Naive B cell (primary cell): Measurements from ENCODE around the gene IFNA10. TPM values are rescaled to one million over a fixed set of nuclear protein-coding genes. Genes with fewer than 3 reads are reported as not detected.
A peak's percentile ranks its signal among the peaks of the same experiment; 100 is the strongest.
"Not testable (repeated sequence)": the region's sequence is repeated elsewhere in the genome, so short reads cannot be mapped to it uniquely, and the experiment has no call there.

Experiments
- ATAC-seq, 2 donors: fragments of 150-1000 bp; cut with Tn5 transposase; 2 replicates each; pipeline ENCODE4 v1.10.0; 2021; ENCODE audit warnings: low read depth in 2 of 2, mild to moderate bottlenecking in 2 of 2, moderate library complexity in 2 of 2
- DNase-seq: peaks from one replicate; pipeline ENCODE4 v3.0.0; 2022
- H3K27ac Mint-ChIP-seq, 6 donors: one replicate each; pipeline ENCODE4 v1.8.0; 2020 to 2022; ENCODE audit warnings: mild to moderate bottlenecking in 6 of 6, mixed read lengths in 6 of 6, moderate library complexity in 5 of 6, inconsistent platforms in 2 of 6
- H3K27me3 Mint-ChIP-seq, 3 donors: one replicate each; pipeline ENCODE4 v1.8.0; 2021 to 2022; ENCODE audit warnings: mixed read lengths in 3 of 3, mild to moderate bottlenecking in 1 of 3
- H3K36me3 Mint-ChIP-seq, 2 donors: one replicate each; pipeline ENCODE4 v1.8.0; 2020 to 2022; ENCODE audit warnings: mixed read lengths in 2 of 2, inconsistent platforms in 1 of 2, mild to moderate bottlenecking in 1 of 2
- H3K4me1 Mint-ChIP-seq, 3 donors: one replicate each; pipeline ENCODE4 v1.8.0; 2020 to 2022; ENCODE audit warnings: mixed read lengths in 3 of 3, inconsistent platforms in 1 of 3, mild to moderate bottlenecking in 1 of 3, moderate library complexity in 1 of 3
- H3K4me3 Mint-ChIP-seq, 8 donors: one replicate each; pipeline ENCODE4 v1.8.0; 2020 to 2022; ENCODE audit warnings: mild to moderate bottlenecking in 8 of 8, mixed read lengths in 8 of 8, moderate library complexity in 8 of 8, inconsistent platforms in 2 of 8
- H3K9me3 Mint-ChIP-seq, 7 donors: one replicate each; pipeline ENCODE4 v1.8.0; 2020 to 2022; ENCODE audit warnings: mixed read lengths in 7 of 7, mild to moderate bottlenecking in 5 of 7, inconsistent platforms in 2 of 7, moderate library complexity in 1 of 7
- polyA plus RNA-seq, 6 donors: library from polyadenylated mRNA; unstranded; fragments of 300-500 nt; fragmentation: Illumina TruSeq; gene quantifications; one replicate each; pipeline ENCODE4 v1.2.3, GENCODE V29; 2021; ENCODE audit warnings: low read depth in 6 of 6

IFNA10 gene
- polyA plus RNA-seq, 6 donors from 2014 or later = not detected

DNA sequence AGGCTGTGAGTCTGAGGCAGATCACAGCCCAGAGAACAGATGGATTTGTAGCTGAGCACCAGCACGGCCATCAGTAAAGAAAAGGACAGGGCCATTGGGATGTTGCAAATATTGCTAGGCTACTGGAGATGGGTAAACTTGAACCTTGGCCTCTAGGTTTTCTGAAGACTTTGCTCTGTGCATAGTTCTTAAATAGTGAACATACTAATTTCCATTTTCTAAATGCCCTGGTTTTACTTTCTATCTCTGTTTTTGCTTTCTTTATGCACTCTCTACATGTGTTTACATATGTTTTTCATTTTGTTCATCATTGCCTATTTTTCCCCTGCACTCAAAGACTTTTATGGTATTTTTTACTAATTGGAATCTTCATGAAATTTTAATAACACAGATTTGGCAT, 10.3 kb upstream of the IFNA10 start, which contains the start of gene IFNA16:
Gene IFNA16 (minus strand): TSS at position 101 of the 400 bp plus-strand sequence. CDS start 6 bp downstream, at position 95.
- not testable (repeated sequence) for H3K9me3 Mint-ChIP-seq, H3K36me3 Mint-ChIP-seq, ATAC-seq, H3K27ac Mint-ChIP-seq, H3K4me1 Mint-ChIP-seq, DNase-seq, H3K4me3 Mint-ChIP-seq
- H3K27me3 Mint-ChIP-seq = peaks cover 26 to 33% (median 29%) of the 10 kb centered on the region in 3 donors

DNA sequence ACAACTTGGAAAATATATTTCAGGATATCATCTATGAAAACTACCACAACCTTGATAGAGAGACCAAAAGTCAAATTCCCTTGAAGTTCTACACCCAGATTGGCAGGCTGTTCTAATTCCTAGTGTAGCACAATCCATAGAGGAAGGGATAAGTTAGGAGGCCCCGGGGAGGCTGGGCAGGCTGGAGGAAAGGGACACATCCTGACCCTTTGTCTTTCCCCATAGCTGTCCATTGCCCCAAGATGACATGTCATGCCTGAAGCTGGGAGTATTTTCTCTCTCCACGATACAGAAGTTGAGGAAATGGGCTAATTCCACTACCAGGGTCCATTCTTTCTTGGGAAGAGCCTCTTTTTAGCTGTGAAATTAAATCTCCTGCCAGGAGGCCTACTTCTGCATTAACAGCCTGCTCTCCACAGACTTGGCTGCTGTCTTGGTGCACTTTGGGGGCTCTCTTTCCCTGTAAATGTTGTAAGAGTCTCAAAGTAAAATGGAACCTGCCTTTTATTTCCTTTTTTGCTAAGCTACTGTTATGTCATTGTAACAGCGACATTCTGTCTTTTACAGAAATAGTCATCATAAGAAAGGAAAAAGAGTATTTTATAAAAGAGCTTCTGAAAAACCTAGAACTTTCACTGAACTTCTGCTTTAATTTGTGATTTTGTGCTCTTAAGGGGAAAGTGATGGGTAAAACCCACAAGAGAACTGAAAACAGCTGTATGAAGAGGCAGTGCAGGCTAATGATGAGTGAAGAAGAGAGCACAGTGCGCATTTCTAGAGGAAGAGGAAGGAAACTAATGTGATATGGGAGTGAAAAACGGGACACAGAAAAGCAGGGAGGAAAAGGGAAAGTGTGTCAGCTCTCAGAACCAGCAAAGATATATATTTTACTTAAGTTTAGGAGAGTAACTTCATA, 6.7 kb upstream of the IFNA10 start:
- not testable (repeated sequence) for H3K36me3 Mint-ChIP-seq, H3K9me3 Mint-ChIP-seq, DNase-seq, H3K4me1 Mint-ChIP-seq
- Mint-ChIP-seq H3K27ac (peak overlapping the region in 2 of 6 donors; percentile 16 to 36), H3K27me3 (peaks cover 3 to 12% (median 9%) of the 10 kb centered on the region in 3 donors), H3K4me3 (peak overlapping the region in 3 of 8 donors; percentile 12 to 45 (median 30))
- ATAC-seq = peak; percentile 54 to 69

DNA sequence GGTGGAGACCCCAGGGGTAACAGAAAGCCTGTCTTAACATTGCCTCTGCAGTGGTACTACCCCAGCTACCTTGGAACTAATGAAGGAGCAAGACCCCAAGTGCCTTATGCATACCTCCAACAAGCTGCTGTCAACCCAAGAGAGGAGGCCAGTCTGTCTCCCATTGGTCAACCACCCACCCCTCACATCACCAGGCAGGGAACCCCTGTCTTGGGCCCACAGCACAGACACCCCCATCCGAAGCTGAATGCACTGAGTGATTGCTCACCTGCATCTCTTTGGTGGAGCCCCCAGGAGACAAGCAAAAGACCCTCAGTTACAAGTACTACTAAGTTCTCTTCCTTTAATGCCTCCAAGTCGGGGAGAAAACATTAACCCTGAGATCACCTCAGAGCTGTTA, 5.2 kb upstream of the IFNA10 start:
- H3K9me3 Mint-ChIP-seq, ATAC-seq, H3K36me3 Mint-ChIP-seq, H3K27ac Mint-ChIP-seq, DNase-seq, H3K4me1 Mint-ChIP-seq, H3K4me3 Mint-ChIP-seq: not testable (repeated sequence)
- H3K27me3 Mint-ChIP-seq = peaks cover 0 to 12% (median 7%) of the 10 kb centered on the region in 3 donors

DNA sequence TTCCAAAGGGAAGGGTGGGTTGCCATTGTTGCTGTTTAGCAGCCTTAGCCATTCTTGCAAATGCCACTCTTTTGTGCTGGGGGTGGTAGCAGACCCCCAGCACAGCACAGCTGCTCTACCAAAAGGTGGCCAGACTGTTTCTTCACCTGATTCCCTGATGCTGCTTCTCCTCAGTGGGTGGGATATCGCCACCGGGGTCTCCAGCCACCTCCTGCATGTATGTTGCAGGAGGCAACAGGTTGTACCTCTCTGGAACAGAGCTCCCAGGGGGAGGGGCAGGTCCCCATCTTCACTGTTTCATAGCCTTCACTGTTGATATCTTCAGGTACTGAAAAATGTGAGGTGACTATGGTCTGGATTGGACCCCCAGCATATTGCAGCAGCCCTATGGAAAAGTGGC, 3.8 kb upstream of the IFNA10 start:
- not testable (repeated sequence) for H3K4me3 Mint-ChIP-seq, DNase-seq, H3K9me3 Mint-ChIP-seq, ATAC-seq, H3K27ac Mint-ChIP-seq, H3K36me3 Mint-ChIP-seq, H3K4me1 Mint-ChIP-seq, H3K27me3 Mint-ChIP-seq

DNA sequence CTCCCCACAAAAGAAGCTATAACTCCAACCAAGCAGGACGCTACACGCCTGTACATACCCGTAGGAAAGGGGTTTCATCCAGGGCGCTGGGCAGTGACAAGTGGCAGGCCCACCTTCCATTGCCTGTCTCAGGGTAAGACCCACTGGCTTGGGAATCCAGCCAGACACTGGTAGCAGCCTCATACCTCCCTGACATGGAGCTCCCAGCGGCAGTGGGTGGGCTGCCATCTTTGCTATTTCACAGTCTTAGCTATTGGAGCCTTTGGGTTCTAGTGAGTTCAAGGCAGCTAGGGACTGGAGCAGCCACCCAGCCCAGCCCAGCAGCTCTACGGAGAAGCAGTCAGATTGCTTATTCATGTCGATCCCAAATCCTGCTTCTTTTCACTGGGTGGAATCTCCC, 3.4 kb upstream of the IFNA10 start:
- peaks cover 2 to 6% (median 4%) of the 10 kb centered on the region in 3 donors for H3K4me1 Mint-ChIP-seq
- no peak for DNase-seq
- H3K27me3 Mint-ChIP-seq = peaks cover 4 to 7% (median 6%) of the 10 kb centered on the region in 3 donors
- no peaks in the 10 kb centered on the region for H3K9me3 Mint-ChIP-seq
- no peaks in the 10 kb centered on the region for H3K36me3 Mint-ChIP-seq
- H3K27ac Mint-ChIP-seq = no peak overlapping the region
- no peak overlapping the region for H3K4me3 Mint-ChIP-seq
- no peak for ATAC-seq

DNA sequence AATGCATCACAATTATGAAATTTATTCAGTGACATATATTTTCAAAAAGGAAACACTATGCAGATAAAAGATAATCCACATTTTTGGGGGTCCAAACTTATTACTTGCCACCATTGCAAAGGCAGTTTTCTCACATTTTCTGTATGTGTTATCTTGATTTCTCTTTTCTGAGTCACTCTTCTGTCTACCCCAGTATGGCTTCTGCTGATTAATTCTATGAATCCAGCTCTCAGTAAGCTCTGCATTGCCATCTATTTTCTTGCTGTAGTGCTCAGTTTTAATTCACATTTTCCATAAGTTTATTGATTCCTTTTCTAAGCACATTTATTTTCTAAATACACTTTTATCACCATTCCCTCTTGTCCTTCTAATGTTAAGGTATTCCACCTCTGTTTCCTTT, 1.7 kb downstream of the IFNA10 start:
- DNase-seq (no peak), ATAC-seq (no peak)
- no peak overlapping the region for H3K27ac Mint-ChIP-seq
- peaks cover 0 to 6% (median 0%) of the 10 kb centered on the region in 7 donors for H3K9me3 Mint-ChIP-seq
- no peak overlapping the region for H3K4me3 Mint-ChIP-seq
- peaks cover 13 to 25% (median 22%) of the 10 kb centered on the region in 3 donors for H3K27me3 Mint-ChIP-seq
- no peaks in the 10 kb centered on the region for H3K36me3 Mint-ChIP-seq
- no peaks in the 10 kb centered on the region for H3K4me1 Mint-ChIP-seq

DNA sequence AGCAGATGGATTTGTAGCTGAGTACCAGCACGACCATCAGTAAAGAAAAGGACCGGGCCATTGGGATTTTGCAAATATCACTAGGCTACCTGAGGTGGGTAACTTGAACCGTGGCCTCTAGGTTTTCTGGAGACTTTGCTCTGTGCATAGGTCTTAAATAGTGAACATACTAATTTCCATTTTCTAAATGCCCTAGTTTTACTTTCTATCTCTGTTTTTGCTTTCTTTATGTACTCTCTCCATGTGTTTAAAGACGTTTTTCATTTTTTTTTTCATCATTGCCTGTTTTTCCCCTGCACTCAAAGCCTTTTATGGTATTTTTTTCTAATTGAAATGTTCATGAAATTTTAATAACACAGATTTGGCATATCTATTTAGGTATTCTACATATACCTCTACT, 4.8 kb downstream of the IFNA10 start, which contains the start of gene IFNA7:
Gene IFNA7 (minus strand): TSS at position 101 of the 400 bp plus-strand sequence. CDS start 40 bp downstream, at position 61.
- H3K9me3 Mint-ChIP-seq, H3K4me1 Mint-ChIP-seq, DNase-seq, ATAC-seq, H3K4me3 Mint-ChIP-seq, H3K36me3 Mint-ChIP-seq: not testable (repeated sequence)
- Mint-ChIP-seq H3K27ac (peak within 1 kb of the TSS in 1 of 6 donors; percentile 44), H3K27me3 (peaks cover 13 to 29% (median 23%) of the 10 kb centered on the region in 3 donors)

DNA sequence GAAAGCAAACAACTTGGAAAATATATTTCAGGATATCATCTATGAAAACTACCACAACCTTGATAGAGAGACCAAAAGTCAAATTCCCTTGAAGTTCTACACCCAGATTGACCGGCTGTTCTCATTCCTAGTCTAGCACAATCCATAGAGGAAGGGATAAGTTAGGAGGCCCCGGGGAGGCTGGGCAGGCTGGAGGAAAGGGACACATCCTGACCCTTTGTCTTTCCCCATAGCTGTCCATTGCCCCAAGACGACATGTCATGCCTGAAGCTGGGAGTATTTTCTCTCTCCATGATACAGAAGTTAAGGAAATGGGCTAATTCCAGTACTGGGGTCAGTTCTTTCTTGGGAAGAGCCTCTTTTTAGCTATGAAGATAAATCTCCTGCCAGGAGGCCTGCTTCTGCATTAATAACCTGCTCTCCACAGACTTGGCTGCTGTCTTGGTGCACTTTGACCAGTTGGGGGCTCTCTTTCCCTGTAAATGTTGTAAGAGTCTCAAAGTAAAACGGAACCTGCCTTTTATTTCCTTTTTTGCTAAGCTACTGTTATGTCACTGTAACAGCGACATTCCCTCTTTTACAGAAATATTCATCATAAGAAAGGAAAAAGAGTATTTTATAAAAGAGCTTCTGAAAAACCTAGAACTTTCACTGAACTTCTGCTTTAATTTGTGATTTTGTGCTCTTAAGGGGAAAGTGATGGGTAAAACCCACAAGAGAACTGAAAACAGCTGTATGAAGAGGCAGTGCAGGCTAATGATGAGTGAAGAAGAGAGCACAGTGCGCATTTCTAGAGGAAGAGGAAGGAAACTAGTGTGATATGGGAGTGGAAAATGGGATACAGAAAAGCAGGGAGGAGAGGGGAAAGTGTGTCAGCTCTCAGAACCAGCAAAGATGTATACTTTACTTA, 11.8 kb downstream of the IFNA10 start:
- Mint-ChIP-seq H3K27ac (peak overlapping the region in 2 of 6 donors; percentile 21 to 87), H3K4me1 (peaks cover 4 to 10% (median 8%) of the 10 kb centered on the region in 3 donors), H3K4me3 (peak overlapping the region in 7 of 8 donors; percentile 16 to 68 (median 55)), H3K27me3 (peaks cover under 1 to 12% (median 9%) of the 10 kb centered on the region in 3 donors)
- not testable (repeated sequence) for H3K9me3 Mint-ChIP-seq, H3K36me3 Mint-ChIP-seq
- ATAC-seq = peak; percentile 90 to 94
- peak; percentile 33 for DNase-seq

DNA sequence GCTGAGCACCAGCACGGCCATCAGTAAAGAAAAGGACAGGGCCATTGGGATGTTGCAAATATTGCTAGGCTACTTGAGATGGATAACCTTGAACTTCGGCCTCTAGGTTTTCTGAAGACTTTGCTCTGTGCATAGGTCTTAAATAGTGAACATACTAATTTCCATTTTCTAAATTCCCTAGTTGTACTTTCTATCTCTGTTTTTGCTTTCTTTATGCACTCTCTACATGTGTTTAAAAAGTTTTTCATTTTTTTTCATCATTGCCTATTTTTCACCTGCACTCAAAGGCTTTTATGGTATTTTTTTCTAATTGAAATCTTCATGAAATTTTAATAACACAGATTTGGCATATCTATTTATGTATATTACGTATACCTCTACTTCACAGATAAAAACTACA, 19.5 kb downstream of the IFNA10 start, which contains the start of gene IFNA4:
Gene IFNA4 (minus strand): TSS at position 101 of the 400 bp plus-strand sequence. CDS start 56 bp downstream, at position 45.
- DNase-seq, H3K27ac Mint-ChIP-seq, ATAC-seq, H3K36me3 Mint-ChIP-seq, H3K9me3 Mint-ChIP-seq, H3K4me3 Mint-ChIP-seq, H3K27me3 Mint-ChIP-seq: not testable (repeated sequence)
- H3K4me1 Mint-ChIP-seq = peaks cover 6 to 13% (median 8%) of the 10 kb centered on the region in 3 donors

DNA sequence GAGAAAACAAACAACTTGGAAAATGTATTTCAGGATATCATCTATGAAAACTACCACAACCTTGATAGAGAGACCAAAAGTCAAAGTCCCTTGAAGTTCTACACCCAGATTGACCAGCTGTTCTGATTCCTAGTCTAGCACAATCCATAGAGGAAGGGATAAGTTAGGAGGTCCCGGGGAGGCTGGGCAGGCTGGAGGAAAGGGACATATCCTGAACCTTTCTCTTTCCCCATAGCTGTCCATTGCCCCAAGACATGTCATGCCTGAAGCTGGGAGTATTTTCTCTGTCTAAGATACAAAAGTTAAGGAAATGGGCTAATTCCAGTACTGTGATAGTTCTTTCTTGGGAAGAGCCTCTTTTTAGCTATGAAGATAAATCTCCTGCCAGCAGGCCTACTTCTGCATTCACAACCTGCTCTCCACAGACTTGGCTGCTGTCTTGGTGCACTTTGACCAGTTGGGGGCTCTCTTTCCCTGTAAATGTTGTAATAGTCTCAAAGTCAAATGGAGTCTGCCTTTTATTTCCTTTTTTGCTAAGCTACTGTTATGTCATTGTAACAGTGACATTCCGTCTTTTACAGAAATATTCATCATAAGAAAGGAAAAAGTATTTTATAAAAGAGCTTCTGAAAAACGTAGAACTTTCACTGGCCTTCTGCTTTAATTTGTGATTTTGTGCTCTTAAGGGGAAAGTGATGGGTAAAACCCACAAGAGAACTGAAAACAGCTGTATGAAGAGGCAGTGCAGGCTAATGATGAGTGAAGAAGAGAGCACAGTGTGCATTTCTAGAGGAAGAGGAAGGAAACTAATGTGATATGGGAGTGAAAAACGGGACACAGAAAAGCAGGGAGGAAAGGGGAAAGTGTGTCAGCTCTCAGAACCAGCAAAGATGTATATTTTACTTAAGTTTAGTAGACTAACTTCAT, 23.9 kb downstream of the IFNA10 start:
- Mint-ChIP-seq H3K4me3 (peak overlapping the region in 2 of 8 donors; percentile 24 to 32), H3K4me1 (peaks cover 6 to 15% (median 8%) of the 10 kb centered on the region in 3 donors), H3K27ac (peak overlapping the region in 3 of 6 donors; percentile 48 to 61 (median 56))
- peak; percentile 88 to 94 for ATAC-seq
- not testable (repeated sequence) for H3K9me3 Mint-ChIP-seq, H3K27me3 Mint-ChIP-seq, H3K36me3 Mint-ChIP-seq
- peak; percentile 29 for DNase-seq

DNA sequence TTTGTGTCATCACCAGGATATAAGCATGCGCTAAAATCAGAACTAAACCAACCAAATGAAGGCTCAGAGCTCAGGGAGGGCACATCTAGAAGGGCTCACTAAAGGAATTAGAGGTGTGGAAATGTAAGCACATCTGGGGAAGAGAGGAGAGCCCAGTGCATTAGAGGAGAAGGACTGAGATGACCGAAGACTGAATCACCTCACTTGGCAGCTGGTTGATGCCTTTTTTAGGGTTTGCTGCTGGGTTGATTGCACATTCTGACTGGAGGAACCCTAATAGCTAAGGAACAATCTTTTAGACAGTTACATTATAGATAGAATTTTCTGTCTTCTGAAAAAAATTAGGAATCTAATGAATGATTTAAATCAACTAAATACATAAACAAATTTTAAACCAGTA, 32.3 kb downstream of the IFNA10 start:
- no peaks in the 10 kb centered on the region for H3K27me3 Mint-ChIP-seq
- no peak overlapping the region for H3K4me3 Mint-ChIP-seq
- H3K36me3 Mint-ChIP-seq = no peaks in the 10 kb centered on the region
- ATAC-seq (no peak), DNase-seq (no peak)
- no peak overlapping the region for H3K27ac Mint-ChIP-seq
- no peaks in the 10 kb centered on the region for H3K9me3 Mint-ChIP-seq
- H3K4me1 Mint-ChIP-seq = peaks cover 0 to under 1% (median 0%) of the 10 kb centered on the region in 3 donors

DNA sequence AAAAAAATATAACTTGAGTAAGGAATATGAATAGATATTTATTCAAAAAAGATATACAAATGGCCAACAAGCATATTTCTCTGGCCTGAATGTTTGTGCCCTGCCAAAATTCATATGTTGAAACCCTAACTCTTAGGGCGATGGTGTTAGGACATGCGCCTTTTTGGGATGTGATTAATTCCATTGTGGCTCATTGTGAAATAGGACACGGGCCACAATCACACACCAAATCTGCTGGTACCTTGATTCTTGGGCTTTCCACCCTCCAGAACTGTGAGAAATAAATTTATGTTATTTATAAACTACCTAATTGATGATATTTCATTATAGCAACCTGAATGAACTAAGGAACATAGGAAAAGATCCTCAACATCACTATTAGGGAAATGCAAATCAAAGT, 34.8 kb downstream of the IFNA10 start:
- Mint-ChIP-seq H3K4me1 (peaks cover 0 to 6% (median 2%) of the 10 kb centered on the region in 3 donors), H3K27ac (no peak overlapping the region), H3K36me3 (no peaks in the 10 kb centered on the region), H3K4me3 (no peak overlapping the region), H3K9me3 (peaks cover 0 to 2% (median 0%) of the 10 kb centered on the region in 7 donors), H3K27me3 (no peaks in the 10 kb centered on the region)
- ATAC-seq = no peak
- DNase-seq = no peak
